ENCODE measurements around the gene ASTN2.
"Not testable (repeated sequence)": the region's sequence is repeated elsewhere in the genome, so short reads cannot be mapped to it uniquely, and the experiment has no call there.

Gene ASTN2

DNA sequence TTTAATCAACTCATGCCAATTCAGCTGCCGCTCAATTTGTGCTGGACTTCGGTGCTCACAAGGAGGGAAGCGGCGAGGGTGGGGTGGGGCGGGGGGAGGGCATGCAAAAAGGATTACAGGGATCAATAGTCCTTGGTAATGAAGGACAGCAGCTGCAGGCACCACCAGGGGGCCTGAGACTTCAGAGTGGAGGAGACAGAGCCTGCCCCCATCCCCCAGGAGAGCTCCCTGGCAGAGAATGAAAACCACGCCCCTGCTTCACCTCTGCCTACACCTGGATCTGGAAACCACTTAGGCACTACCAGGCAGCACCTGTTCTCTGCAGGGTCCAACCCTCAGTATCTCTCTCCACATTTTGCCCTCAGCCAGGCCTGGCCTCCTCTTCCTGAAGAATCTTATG lies 572.2 kb downstream of the ASTN2 start:
- no peak for DNase-seq

DNA sequence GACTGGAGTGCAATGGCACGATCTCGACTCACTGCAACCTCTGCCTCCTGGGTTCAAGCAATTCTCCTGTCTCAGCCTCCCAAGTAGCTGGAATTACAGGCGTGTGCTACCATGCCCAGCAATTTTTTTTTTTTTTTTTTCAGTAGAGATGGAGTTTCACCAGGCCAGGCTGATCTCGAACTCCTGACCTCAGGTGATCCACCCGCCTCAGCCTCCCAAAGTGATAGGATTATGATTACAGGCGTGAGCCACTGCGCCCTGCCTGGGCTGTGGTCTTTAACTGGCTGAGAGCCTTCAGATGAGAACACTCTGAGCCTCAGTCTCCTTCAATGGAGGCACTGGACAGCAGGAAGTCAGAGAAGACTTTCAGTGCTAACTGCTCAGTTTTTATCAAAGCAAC lies 576.4 kb downstream of the ASTN2 start:
- not testable (repeated sequence) for DNase-seq

DNA sequence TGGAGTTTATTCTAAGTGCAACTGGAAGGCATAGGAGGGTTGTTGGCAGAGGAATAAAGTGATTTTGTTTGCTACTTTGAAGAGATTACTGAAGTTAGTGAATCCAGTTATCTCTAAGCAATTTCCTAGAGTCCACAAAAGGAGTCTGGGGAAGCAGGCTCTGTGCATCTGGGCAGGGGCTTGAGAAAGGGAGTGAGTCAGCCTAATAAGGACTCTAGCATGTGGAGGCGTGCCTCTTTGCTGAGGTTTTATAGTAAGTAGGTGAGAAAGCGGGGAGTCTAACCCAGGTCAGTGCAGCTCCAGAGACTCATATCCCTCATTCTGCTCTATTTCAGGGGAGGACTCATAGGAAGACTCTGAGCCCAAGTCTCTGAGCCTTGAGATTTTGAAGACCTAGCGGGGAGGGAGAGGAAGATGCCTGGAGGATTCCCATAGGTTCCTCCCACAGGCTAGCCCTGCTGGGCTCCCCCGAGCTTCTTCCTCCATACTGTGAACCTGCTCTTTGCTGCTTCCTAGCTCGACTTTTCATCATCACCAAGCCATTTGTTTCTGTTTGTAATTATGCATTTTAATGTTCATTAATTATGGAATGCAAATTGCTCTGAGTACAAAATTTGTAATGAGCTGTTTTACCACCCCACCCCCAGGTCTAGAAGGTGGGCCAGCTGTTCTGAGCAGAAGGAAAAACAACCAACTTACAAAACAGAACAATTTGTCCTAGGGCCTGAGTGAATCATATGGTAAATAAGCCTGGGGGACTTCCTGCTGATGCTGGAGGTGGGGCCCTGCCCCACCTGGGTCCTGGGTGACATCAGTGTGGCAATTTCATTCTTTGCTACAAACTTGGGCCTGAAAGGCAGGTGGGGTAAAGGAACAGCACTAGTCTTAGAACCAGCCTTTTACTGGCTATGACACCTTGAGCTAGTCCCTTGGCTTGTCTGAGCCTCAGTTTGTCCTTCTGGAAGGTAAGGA lies 577.6 kb downstream of the ASTN2 start:
- no peak for DNase-seq

DNA sequence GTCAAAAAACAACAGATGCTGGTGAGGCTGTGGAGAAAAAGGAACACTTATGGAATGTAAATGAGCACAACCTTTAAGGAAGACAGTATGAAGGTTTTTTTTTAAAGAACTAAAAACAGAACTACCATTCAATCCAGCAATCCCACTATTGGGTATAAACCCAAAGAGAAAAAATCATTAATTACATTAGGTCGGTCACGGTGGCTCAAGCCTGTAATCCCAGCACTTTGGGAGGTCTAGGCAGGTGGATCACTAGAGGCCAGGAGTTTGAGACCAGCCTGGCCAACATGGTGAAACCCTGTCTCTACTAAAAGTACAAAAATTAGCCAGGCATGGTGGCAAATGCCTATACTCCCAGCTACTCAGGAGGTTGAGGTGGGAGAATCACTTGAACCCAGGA lies 584.5 kb downstream of the ASTN2 start:
- DNase-seq, result not testable (repeated sequence)

DNA sequence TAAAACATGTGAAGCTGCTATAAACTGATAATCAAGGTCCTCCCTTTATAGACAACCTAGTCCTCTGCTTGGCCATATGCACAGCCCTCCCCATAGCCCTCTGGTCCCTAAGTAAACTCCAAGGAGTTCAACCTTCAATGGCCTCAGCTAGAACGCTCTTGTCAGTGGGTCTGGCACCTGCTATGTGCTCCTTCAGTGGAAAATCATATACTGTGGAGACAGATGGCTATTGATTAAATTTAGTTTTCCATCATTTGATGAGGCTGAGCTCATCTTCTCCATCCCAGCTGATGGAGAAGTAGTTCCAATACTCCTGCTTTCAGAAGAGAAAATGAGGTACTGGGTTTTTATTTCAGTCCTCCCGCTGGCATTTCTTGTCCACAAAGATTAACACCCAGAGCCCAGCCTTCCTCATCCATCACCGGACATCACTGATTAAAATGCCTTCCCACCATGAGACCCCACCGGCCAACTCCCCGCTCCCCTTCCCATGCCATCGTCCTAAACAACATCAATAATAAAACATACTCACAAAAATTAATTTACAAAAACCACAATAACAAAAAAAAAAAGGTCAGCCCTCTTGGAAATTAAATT lies 593.1 kb downstream of the ASTN2 start:
- DNase-seq, result no peak

DNA sequence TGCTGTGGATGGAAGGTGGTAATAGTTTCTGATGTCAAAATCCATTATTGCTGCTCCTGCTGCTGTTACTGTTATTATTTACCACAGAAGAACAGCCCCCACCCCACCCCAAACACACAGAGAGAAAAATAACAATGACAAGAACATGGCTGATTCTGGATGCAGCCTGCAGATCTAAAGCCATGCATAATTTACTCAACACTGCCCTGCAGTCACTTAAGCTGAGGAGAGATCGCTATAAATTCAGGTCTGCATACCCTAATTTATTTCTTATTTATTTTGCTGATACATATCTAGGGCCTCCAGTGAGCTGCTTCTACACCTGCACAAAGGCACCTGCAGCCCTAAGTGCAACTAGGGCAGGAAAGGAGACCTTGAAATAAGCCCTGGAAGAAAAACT lies 595.7 kb downstream of the ASTN2 start:
- no peak for DNase-seq

DNA sequence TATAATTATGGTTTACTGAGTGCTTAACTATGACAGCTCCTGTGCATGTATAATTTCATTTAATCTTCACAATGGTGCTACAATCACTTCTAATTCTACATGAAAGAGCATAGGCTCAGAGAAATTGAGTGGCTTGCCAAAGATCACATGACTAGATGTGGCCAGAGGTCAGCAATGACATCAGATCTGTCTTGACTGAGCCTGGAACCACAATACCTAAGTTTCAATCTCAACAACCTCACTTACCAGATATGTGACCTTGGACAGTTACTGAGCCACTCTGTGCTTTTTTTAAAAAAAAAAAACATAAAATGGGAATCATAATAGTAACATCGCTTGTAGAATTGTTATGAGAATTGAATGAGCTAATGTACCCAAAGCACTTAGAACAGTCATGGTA lies 597.1 kb downstream of the ASTN2 start:
- no peak for DNase-seq

DNA sequence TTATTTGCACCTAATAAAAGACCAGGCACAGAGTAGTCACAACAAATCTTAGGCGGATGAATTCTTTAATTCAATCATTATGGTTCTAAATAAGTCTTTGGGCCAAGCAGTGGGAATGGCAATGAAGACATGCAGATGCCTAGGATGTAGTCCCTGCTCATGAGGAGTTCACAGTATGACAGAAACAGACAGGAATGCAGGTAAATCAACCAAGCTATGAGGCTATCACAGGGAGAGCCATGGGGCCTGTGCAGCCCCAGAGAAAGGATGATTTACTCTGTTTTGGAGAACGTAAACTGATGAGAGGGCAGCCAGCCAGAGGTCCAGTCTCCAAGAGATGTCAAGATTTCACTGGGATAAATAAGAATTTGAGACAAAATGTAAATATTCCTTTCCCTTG lies 598.4 kb downstream of the ASTN2 start:
- DNase-seq, result no peak

DNA sequence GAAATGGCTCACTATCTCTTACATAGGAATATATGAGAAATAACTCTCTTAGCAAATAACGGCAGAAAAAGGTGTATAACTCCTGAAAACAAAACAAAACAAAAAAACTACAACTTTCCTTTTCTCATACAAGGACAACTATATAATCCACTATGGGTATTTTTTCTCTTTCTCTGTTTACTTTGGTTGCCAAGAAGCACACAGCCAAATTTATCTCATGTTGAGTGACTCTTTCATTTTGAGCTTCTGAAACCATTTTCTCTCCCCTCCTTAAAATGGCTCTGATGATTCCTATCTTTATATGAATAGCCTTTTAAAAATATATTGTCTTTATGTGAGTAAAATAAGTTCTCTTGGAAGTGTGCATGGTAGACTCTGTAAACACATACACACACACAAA lies 599.0 kb downstream of the ASTN2 start:
- DNase-seq, result no peak

DNA sequence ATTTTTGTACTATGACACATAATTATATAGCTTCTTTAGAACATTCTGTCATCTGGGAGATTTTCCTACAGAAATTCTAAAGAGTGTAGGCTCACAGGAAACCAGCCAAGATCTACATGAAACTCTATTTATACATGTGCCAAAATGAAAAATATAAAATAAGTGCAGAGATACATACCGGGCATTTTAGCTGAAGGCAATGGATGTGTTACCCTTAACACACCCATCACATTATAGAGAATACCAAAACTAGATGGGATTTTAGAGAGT lies 601.9 kb downstream of the ASTN2 start:
- no peak for DNase-seq

DNA sequence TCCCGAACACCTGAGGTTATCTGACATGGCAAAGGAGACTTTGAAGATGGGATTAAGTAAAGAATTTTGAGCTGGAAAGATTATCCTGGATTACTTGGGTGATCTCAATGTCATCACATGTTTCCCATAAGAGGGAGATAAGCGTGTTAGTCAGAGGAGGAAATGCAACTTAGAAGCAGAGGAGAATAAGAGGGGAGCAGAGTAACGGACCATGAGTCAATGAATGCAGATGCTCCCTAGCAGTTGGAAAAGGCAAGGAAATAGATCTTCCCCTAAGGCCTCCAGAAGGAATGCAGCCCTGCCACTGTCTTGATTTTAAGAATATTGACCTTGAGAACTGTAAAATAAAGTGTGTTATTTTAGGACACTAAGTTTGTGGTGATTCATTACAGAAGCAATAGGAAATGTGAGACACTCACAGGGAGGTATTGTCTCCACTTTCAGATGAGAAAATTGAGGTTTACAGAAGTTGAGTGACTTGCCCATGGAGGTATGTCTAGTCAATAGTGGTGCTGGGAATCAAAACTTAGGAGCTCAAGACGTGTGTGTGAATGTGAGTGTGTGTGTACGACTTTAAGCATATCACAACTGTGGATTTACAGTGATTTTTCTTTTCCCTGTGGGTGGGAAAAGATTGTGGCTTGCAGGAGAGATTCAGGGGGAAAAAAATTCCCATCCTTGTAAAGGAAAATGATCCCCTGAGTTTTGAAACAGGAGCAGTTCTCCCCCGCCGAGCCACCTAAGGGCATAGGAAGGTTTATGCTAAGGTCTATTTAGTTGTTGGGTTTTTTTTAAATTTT lies 602.4 kb downstream of the ASTN2 start:
- DNase-seq, result no peak

DNA sequence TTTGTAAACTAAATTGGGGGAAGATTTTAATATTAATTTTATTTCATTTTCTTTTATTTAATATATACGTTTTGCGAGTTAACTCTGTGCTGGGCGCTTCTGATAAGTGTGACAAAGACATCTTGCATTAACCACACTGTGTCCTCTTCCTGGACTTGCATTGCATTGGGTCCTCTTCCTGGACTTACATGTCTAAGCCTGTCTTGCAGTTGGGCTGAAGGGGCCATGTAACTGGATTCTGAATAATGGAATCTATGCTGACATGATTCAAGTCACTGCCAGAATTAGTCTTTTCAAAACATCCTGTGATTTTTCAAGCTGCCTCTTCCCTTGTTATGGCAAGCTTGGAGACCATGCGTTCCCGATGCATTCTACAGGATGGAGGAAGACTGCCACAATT lies 605.2 kb downstream of the ASTN2 start:
- no peak for DNase-seq

DNA sequence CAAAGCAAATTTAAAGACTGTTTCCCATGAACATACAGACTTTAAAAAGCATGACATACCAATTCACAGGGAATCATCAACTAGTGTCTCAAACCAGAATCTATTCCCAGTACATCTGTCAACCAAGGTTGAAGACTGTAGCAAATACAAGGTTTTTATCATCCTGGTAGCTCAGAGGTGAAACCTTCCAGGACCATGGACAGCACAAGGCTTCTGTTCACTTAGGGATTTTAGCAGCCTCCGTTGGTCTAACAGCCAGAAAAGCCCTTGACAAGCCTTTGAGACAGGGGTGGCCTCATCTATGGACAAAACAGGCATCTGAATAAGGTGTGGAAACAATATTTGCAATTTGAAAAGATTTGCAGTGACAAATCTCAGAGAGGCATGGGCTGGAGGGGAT lies 608.8 kb downstream of the ASTN2 start:
- no peak for DNase-seq

DNA sequence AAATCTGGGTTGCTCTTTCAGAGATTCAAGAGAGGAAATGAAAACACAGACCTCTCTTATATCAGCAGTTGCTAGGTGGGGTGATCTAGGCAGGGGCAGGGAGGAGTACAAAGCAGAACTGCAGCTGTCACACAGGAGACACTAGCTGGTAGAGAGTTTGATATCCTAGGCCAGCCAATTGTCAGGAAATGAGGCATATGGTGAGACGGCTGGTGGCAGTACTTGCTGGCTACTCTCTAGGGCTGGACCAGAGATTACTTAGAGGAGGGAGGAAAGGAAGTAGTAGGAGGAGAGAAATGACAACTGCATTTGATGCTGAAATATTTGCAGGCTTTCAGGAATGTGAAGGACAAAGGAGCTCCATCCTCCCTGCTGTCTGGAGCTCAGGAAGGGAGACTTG lies 614.0 kb downstream of the ASTN2 start:
- no peak for DNase-seq

DNA sequence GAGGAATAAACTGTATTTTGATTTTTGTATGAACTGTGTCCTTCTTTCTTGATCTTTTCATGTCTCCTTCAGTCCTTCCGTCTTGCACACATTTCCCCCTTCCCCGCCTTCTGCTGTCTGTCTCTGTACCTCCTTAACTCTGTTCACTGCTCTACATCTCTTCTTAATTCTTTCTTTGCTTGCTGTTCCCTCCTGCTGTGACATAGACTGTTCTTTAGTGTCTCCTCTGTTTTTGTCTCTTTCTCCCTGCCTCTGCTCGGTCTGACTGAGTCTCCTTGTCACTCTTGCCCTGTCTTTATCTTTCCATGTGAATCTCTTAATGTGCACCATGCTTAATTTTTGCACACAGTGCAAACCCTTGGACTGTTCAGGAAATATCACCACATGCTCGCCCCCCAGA lies 614.8 kb downstream of the ASTN2 start:
- no peak for DNase-seq

DNA sequence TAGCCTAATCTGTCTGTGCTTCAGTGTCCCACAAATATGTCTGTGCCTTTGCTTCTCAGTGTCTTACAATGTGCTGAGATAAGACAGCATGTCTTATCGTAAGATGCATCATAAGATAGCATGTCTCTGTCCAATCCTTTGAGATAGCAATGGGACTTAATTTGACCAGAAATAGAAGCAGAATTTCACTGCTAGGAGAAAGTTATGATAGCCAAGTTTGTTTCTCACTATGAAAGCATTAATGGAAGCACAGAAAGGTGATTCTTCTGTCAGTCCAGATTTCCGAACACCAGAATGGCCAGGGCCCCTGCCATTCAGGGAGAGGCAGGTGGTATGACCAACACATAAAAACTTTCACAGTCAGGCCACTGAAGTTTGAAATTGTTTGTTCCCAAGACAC lies 616.3 kb downstream of the ASTN2 start:
- DNase-seq, result no peak

DNA sequence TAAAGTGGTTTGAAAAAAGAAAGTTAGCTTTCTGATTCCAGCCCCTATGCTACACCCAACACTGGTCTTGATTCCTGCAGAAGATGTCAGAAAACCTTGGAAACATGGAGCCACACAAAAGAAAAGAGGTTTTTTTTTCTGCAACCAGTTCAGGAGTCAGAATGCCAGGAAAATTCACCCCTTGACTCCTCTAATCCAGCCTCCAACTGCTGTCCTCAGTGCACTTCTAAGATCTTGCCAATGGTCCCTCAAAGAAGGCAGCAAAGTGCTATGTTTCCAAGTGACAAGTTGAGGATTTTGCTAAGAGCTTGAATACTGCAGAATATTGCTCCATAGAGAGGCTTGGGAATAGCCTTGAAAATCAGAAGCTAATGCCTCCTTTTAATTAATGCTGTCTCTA lies 617.6 kb downstream of the ASTN2 start:
- no peak for DNase-seq

DNA sequence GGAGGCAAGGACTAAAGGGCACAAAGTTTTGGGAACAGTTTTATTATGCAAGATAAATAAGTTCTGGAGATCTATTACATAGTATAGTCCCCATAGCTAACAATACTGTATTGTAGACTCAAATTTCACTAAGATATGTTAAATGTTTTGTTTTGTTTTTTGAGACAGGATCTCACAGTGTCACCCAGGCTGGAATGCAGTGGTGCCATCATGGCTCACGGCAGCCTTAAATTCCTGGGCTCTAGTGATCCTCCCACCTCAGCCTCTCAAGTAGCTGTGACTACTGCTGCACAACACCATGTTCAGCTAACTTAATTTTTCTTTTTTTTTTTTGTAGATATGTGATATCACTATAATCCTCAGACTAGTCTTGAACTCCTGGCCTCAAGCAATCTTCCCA lies 618.2 kb downstream of the ASTN2 start:
- no peak for DNase-seq

DNA sequence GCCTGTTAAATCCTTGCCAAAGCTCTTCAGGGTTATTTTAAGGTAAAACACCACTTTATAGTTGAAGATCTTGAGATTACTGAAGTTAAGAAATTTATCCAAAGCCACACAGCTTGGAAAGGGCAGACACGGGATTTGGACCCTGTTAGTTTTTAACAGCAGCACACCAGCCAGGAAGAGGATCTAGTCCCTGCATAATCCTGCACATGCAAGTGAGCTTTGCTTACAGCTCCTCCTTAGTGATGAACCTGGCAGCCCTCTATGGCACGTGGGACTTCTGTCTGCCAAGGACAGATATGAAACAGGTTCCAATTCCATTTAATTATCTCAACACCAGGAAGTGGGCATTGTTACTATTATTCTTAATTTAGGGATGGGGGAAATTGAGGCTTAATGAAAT lies 619.0 kb downstream of the ASTN2 start:
- no peak for DNase-seq

DNA sequence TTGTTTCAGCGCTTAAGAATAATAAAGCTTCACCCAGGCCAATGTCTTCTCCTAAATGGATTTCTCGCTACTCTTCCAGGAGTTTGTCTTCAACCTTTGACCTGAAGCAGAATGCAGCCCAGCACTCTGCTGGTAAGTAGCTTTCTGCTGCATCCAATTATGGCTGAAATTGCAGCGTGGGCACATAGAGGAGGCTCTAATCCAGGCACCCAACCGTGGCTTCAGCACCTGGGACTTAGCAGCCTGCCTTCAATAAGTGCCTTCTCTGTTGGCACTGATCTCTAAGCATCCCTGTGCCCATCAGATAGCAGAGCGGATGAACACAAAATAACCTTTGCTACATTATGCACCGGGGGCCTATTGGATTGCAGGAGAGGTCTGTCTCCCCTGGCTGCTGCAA lies 622.6 kb downstream of the ASTN2 start:
- no peak for DNase-seq

DNA sequence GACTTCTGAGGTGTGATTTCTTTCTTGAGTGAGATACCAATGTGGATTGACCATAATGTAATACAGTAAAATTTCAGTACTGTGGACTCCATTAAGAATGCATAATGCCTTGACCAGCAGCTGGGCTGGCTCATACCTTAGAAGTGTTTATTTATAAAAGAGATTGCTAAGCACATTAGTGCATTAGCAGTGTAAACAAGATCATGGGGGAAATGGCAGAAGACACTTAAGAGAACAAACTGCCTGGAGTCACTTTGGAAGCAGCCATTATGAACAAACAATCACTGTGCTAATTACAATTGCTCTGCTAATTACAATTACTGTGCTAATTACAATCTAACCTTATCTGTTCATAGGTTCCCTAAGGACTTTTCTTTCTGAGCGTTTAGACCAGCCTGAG lies 623.5 kb downstream of the ASTN2 start:
- peak; percentile 24 for DNase-seq

DNA sequence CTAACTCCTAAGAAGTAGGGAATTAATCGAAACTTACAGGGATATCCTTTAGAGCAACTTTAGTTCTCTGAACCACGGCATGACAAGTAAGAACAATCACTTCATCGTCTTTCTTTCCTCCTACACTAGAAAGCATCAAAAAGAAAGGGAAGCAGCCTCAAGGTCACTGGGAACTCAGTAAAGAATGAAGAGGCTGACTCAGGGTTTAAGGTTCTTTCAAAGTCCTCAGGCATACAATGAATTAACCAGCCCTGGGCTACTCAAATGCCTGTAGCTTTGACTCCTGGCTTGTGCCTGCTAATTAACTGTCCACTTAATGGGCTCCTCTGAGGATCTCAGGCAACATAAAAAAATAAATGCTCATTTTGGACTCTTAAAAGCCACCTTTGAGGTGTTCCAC lies 625.8 kb downstream of the ASTN2 start:
- no peak for DNase-seq

DNA sequence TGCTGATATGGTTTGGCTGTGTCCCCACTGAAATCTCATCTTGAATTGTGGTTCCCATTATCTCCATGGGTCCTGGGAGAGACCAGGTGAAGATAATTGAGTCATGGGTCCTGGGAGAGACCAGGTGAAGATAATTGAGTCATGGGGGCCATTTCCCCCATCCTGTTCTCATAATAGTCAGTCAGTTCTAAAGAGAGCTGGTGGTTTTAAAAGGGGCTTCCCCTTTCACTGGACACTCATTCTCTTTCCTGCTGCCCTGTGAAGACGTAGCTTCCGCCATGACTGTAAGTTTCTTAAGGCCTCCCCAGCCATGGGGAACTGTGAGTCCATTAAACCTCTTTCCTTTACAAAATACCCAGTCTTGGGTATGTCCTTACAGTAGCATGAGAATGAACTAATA lies 628.1 kb downstream of the ASTN2 start:
- DNase-seq, result no peak

DNA sequence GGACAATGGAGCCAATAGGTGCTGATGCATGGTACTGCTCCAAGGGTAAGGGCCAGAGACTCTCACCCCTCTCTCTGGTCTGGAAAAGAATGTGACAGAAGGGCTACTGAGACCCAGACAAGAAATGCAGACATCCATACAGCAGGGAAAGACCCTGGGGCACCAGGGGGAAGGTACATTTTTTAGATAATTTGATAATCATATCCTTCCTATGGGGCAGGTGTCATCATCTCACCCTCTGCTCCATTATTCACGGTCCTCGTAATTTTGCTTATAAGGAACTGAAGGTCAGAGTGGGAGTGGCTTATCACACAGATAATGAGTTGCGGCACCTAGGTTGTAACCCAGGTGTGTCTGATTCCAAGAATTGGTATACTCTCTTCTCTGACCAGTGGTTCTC lies 637.7 kb downstream of the ASTN2 start:
- DNase-seq, result no peak
